Mesenchymal stem cell (in vitro differentiated cells and primary cell): ENCODE measurements around the gene KCNK7.
A peak's percentile ranks its signal among the peaks of the same experiment; 100 is the strongest.

Experiments
- DNase-seq: peaks from one replicate; pipeline ENCODE4 v3.0.0-alpha.2; 2013
- H2AFZ ChIP-seq: one replicate; pipeline ENCODE4 v1.6.1; 2013; ENCODE audit warnings: low read depth, mild to moderate bottlenecking, control low read depth, inconsistent platforms, low read length, moderate library complexity
- H2AK5ac ChIP-seq: 2 replicates; pipeline ENCODE4 v1.6.1; 2013; ENCODE audit warnings: low read length, moderate library complexity, mild to moderate bottlenecking, inconsistent platforms; ENCODE audit not compliant: severe bottlenecking
- H2BK120ac ChIP-seq: one replicate; pipeline ENCODE4 v1.6.1; 2013; ENCODE audit warnings: low read depth, mild to moderate bottlenecking, inconsistent platforms, low read length, moderate library complexity
- H2BK12ac ChIP-seq, 2 experiments: one replicate each; pipeline ENCODE4 v1.6.1; 2013; ENCODE audit warnings: inconsistent platforms in 2 of 2, low read length in 2 of 2, mild to moderate bottlenecking in 2 of 2, moderate library complexity in 2 of 2, control low read depth in 1 of 2
- H2BK15ac ChIP-seq: one replicate; pipeline ENCODE4 v1.6.1; 2013; ENCODE audit warnings: mild to moderate bottlenecking, low read depth, inconsistent platforms; ENCODE audit not compliant: poor library complexity, severe bottlenecking
- H2BK5ac ChIP-seq: 2 replicates; pipeline ENCODE4 v1.6.1; 2013; ENCODE audit warnings: low read depth, mild to moderate bottlenecking, low read length, control low read depth, inconsistent platforms; ENCODE audit not compliant: poor library complexity, severe bottlenecking
- H3K14ac ChIP-seq, 2 experiments: one replicate each; pipeline ENCODE4 v1.6.1; 2013; ENCODE audit warnings: inconsistent platforms in 2 of 2, low read length in 2 of 2, control low read depth in 1 of 2, mild to moderate bottlenecking in 1 of 2, moderate library complexity in 1 of 2
- H3K18ac ChIP-seq, 2 experiments: one replicate each; pipeline ENCODE4 v1.6.1; 2013; ENCODE audit warnings: inconsistent platforms in 2 of 2, low read length in 2 of 2, control low read depth in 1 of 2, low read depth in 1 of 2, mild to moderate bottlenecking in 1 of 2
- H3K23ac ChIP-seq, 2 experiments: one replicate each; pipeline ENCODE4 v1.6.1; 2013; ENCODE audit warnings: inconsistent platforms in 2 of 2, low read length in 2 of 2, mild to moderate bottlenecking in 2 of 2, moderate library complexity in 2 of 2, control low read depth in 1 of 2
- H3K27ac ChIP-seq: 2 replicates; pipeline ENCODE4 v1.5.1; 2013; ENCODE audit warnings: mild to moderate bottlenecking, moderate library complexity, low read length, control low read depth, inconsistent platforms; ENCODE audit not compliant: poor library complexity, severe bottlenecking
- H3K27me3 ChIP-seq, 2 experiments: 2 replicates each; pipeline versions ENCODE4 v1.6.1 to v1.7.0; 2013; ENCODE audit warnings: low read length in 2 of 2, mild to moderate bottlenecking in 2 of 2, moderate library complexity in 2 of 2, control low read depth in 1 of 2, inconsistent platforms in 1 of 2; ENCODE audit not compliant: control insufficient read depth in 1 of 2, insufficient read depth in 1 of 2
- H3K36me3 ChIP-seq, 2 experiments: 2 replicates each; pipeline versions ENCODE4 v1.6.1 to v1.7.0; 2013; ENCODE audit warnings: low read length in 2 of 2, control low read depth in 1 of 2, inconsistent platforms in 1 of 2, low read depth in 1 of 2, mild to moderate bottlenecking in 1 of 2; ENCODE audit not compliant: insufficient read depth in 2 of 2, control insufficient read depth in 1 of 2
- H3K4ac ChIP-seq, 2 experiments: one replicate each; pipeline ENCODE4 v1.6.1; 2013; ENCODE audit warnings: inconsistent platforms in 2 of 2, low read length in 2 of 2, mild to moderate bottlenecking in 2 of 2, moderate library complexity in 2 of 2, control low read depth in 1 of 2, low read depth in 1 of 2
- H3K4me1 ChIP-seq: 2 replicates; pipeline ENCODE4 v1.6.1; 2013; ENCODE audit warnings: low read depth, low read length, control low read depth; ENCODE audit not compliant: control insufficient read depth, insufficient read depth
- H3K4me2 ChIP-seq: 2 replicates; pipeline ENCODE4 v1.6.1; 2013; ENCODE audit warnings: low read length, mild to moderate bottlenecking, inconsistent platforms; ENCODE audit not compliant: poor library complexity, severe bottlenecking
- H3K4me3 ChIP-seq, 2 experiments: 2 replicates each; pipeline versions ENCODE4 v1.5.1 to v1.7.0; 2013; ENCODE audit warnings: low read length in 2 of 2, mild to moderate bottlenecking in 2 of 2, control low read depth in 1 of 2, low read depth in 1 of 2; ENCODE audit not compliant: insufficient read depth in 1 of 2
- H3K79me1 ChIP-seq: replicated peaks from 2 replicates; pipeline ENCODE4 v1.6.1; 2013; ENCODE audit warnings: mild to moderate bottlenecking, control low read depth, low read length, inconsistent platforms; ENCODE audit not compliant: poor library complexity, severe bottlenecking
- H3K9ac ChIP-seq: 2 replicates; pipeline ENCODE4 v1.7.0; 2013; ENCODE audit warnings: mild to moderate bottlenecking, low read length, moderate library complexity
- H3K9me3 ChIP-seq: 2 replicates; pipeline ENCODE4 v1.7.0; 2013; ENCODE audit warnings: mild to moderate bottlenecking, low read length; ENCODE audit not compliant: control insufficient read depth
- H4K8ac ChIP-seq: one replicate; pipeline ENCODE4 v1.6.1; 2013; ENCODE audit warnings: inconsistent platforms, mild to moderate bottlenecking, low read length, moderate library complexity
- H4K91ac ChIP-seq: one replicate; pipeline ENCODE4 v1.6.1; 2013; ENCODE audit warnings: mild to moderate bottlenecking, low read length, inconsistent platforms
- WGBS: methylation state at CpG from one replicate; pipeline ENCODE4 v1.1.7; 2013; ENCODE audit warnings: mixed read lengths; 5-methylcytosine and 5-hydroxymethylcytosine counted together

Gene KCNK7

DNA sequence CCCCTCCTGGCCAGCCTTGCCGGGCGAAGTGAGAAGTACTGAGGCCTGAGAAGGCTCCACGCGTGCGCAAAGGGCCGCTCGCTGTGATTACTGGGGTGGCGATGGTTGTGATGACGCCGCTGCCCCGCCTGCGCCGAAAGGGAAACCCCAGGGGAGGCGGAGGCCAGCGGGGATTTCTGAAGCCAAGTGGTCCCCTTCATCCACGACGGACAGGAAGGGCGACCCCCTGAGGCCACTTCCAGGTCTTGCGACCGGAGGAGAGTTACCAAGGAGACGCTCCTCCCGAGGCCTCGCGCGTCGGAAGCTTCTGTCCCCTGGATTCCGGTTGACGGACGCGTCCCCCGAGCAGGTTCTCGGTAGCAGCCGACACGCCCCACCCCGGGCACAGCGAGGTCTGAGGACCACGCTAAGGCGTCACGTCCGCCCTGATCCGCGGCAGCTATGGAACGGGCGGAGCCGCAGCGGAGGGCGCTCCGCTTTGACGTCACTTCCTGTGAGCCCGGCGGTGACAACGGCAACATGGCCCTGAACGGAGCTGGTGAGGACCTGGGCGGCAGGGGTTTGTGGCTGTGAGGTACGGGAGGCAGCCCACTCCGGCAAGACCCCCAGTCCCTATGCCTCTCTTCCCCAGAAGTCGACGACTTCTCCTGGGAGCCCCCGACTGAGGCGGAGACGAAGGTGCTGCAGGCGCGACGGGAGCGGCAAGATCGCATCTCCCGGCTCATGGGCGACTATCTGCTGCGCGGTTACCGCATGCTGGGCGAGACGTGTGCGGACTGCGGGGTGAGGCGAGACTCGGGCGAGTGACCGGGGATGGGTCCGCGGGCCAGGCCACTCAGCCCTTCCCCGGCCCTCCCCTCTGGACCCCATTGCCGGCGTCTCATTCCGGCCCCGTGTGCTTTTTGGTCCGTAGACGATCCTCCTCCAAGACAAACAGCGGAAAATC is 25.4 kb downstream of the KCNK7 start, which contains the start of gene ZNRD2:
TSS of gene ZNRD2 (plus strand) at position 505 of the 946 bp plus-strand sequence. CDS start at position 520, 15 bp downstream.
- H3K4me1 ChIP-seq = peaks cover 38% of the 10 kb centered on the region
- no peak within 1 kb of the TSS for H3K23ac ChIP-seq
- H3K27ac ChIP-seq = peak within 1 kb of the TSS; percentile 93
- no peak within 1 kb of the TSS for H2BK15ac ChIP-seq
- H2BK120ac ChIP-seq = peak within 1 kb of the TSS; percentile 57
- H3K18ac ChIP-seq = peak within 1 kb of the TSS; percentile 94 to 95
- no peaks in the 10 kb centered on the region for H3K9me3 ChIP-seq
- H2AK5ac ChIP-seq = peak within 1 kb of the TSS; percentile 92
- peaks cover 19% of the 10 kb centered on the region for H3K79me1 ChIP-seq
- no peaks in the 10 kb centered on the region for H3K27me3 ChIP-seq
- H4K8ac ChIP-seq = peak within 1 kb of the TSS; percentile 97
- H4K91ac ChIP-seq = peak within 1 kb of the TSS; percentile 70
- H2AFZ ChIP-seq = peak within 1 kb of the TSS; percentile 66
- peaks cover 11 to 12% of the 10 kb centered on the region in 2 experiments for H3K36me3 ChIP-seq
- H3K4me2 ChIP-seq = peak within 1 kb of the TSS; percentile 98
- peak within 1 kb of the TSS in 1 of 2 experiments; percentile 57 for H3K14ac ChIP-seq
- WGBS = under 1% methylated on average over 70 of the region's 89 CpGs
- H3K4me3 ChIP-seq = peak within 1 kb of the TSS; percentile 76 to 99
- H3K9ac ChIP-seq = peak within 1 kb of the TSS; percentile 96
- DNase-seq = peak; percentile 99
- H3K4ac ChIP-seq = peak within 1 kb of the TSS; percentile 40 to 83
- H2BK5ac ChIP-seq = no peak within 1 kb of the TSS
- peak within 1 kb of the TSS in 1 of 2 experiments; percentile 95 for H2BK12ac ChIP-seq

DNA sequence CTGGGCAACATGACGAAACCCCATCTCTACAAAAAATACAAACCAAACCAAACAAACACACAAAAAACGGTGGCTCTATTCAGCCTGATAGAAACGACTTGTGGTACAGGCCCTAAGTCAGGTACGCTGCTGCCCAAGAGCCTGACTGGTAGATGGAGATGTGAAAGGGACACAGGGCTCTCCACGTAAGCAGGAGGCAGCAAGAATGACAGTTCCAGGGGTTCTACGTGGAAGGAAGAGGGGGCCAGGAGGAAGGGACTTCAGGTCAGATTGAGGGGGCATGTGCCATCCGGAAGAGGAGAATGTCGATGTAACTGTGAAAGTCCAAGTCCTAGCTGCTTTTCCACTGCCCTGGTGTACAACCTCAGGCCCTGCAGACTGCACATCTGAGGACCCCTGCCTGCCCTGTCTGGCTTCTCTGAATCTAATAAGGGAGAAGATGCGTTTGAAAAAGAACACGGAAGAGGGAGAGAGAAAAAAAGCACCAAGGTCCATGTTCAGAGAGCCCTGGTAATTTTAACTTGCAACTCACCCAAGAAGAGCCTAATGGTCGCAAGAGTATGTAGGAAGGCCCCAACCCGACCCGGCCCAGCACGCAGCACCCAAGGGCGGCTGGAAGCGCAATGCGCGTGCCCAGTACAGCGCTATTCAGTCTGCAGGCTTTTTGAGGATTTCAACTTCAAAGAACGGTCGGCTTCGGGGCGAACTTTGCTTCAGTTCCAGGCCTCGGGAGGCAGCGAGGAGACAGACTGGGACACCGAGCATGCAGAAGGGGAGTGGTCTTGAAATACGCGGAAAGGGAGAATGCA is 26.2 kb downstream of the KCNK7 start:
- Histone ChIP-seq H3K4ac (peak overlapping the region; percentile 35 to 83), H4K8ac (peak overlapping the region; percentile 97), H3K79me1 (peaks cover 19% of the 10 kb centered on the region), H2BK12ac (peak overlapping the region in 1 of 2 experiments; percentile 95), H3K18ac (peak overlapping the region; percentile 94 to 95), H2AFZ (peak overlapping the region; percentile 66), H3K4me1 (peaks cover 32% of the 10 kb centered on the region), H2AK5ac (peak overlapping the region; percentile 92), H2BK120ac (peak overlapping the region; percentile 57), H3K4me2 (peak overlapping the region; percentile 94), H2BK5ac (no peak overlapping the region), H3K27me3 (no peaks in the 10 kb centered on the region), H3K23ac (no peak overlapping the region), H2BK15ac (no peak overlapping the region), H3K9ac (peak overlapping the region; percentile 96), H3K36me3 (peaks cover 11 to 12% of the 10 kb centered on the region in 2 experiments), H3K9me3 (no peaks in the 10 kb centered on the region), H3K14ac (peak overlapping the region in 1 of 2 experiments; percentile 57), H3K27ac (peak overlapping the region; percentile 93), H3K4me3 (peak overlapping the region; percentile 76 to 99), H4K91ac (peak overlapping the region; percentile 70)
- WGBS = 20% methylated on average over 27 of the region's 28 CpGs
- no peak for DNase-seq

DNA sequence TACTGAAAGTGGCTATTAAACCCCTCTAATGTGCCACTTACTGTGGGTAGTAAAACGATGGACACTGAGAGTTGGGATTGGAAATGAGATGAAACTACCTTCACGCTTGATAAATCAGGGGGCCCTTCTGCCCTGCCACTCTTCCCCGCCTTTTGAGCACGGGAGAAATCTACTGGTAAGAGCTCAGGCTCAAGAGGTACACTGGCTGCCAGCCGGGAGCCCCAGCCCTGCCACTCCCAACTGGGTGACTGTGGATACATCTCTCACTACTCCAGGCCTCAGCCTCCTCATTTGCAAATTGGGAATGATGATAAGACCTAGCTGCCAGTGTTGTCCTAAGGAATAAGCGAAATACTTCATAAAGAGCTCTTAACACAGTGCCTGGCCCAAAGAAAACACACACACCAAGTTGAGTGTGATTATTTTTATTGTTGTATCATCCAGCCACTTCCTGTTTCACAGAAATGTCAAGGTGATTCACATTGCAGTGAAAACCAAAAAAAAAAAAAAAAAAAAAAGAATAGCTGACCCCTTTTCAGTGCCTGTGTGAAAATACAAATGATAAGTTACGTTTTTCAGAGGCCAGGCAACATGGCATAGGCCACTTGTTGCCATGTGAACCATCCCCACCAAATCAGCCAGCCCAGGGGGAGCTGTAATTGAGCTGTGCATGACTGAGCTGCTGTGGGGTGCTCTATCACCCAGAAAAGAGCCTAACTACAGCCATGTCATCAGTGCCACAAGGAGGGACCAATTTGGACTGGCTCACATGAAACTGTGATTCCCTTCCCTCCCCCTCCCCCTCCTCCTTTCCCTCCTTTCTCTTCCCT is 29.8 kb downstream of the KCNK7 start:
- Histone ChIP-seq H2AFZ (no peak overlapping the region), H3K14ac (no peak overlapping the region)

More for the DNA sequence above, 29.8 kb downstream of the KCNK7 start:
- WGBS = 82% methylated on average over 6 of the region's 7 CpGs
- Histone ChIP-seq H4K91ac (no peak overlapping the region), H2BK12ac (no peak overlapping the region), H2BK5ac (no peak overlapping the region), H3K36me3 (peaks cover 0 to 11% of the 10 kb centered on the region in 2 experiments), H2AK5ac (no peak overlapping the region), H3K79me1 (peaks cover 17% of the 10 kb centered on the region), H2BK15ac (no peak overlapping the region), H3K27me3 (no peaks in the 10 kb centered on the region), H3K9ac (peak overlapping the region; percentile 20), H3K4me3 (no peak overlapping the region), H3K4me2 (no peak overlapping the region), H3K18ac (no peak overlapping the region), H3K4me1 (peaks cover 16% of the 10 kb centered on the region), H2BK120ac (no peak overlapping the region), H3K4ac (no peak overlapping the region), H3K9me3 (no peaks in the 10 kb centered on the region), H3K23ac (no peak overlapping the region), H3K27ac (no peak overlapping the region), H4K8ac (no peak overlapping the region)
- DNase-seq = no peak
